ENCODE results near the gene PTPRE.

Gene PTPRE

DNA sequence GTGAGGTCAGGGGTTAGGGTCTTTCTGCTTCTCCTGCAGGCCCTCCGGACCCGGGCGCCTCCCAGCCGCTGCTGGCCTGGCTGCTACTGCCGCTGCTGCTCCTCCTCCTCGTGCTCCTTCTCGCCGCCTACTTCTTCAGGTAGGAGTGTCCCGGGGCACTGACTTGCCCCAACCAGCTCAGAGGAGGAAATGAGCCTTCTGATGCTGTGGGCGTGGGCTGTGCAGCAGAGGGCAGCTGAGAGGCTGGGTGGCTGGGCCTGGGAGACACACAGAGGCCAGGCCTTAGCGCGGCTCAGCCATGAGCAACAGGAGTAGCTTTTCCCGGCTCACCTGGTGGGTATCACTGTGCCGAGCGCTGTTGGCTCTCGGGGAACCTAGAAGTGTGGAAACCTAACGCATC, 140.4 kb downstream of the PTPRE start:
- TF ChIP-seq, protein P1, sequence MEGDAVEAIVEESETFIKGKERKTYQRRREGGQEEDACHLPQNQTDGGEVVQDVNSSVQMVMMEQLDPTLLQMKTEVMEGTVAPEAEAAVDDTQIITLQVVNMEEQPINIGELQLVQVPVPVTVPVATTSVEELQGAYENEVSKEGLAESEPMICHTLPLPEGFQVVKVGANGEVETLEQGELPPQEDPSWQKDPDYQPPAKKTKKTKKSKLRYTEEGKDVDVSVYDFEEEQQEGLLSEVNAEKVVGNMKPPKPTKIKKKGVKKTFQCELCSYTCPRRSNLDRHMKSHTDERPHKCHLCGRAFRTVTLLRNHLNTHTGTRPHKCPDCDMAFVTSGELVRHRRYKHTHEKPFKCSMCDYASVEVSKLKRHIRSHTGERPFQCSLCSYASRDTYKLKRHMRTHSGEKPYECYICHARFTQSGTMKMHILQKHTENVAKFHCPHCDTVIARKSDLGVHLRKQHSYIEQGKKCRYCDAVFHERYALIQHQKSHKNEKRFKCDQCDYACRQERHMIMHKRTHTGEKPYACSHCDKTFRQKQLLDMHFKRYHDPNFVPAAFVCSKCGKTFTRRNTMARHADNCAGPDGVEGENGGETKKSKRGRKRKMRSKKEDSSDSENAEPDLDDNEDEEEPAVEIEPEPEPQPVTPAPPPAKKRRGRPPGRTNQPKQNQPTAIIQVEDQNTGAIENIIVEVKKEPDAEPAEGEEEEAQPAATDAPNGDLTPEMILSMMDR (IDR thresholded peaks at IDR 0.05; ENCODE audit: low read depth, low read length) = no peak
- DNase-seq (ENCODE audit: extremely low read depth, low read depth) = no peak

DNA sequence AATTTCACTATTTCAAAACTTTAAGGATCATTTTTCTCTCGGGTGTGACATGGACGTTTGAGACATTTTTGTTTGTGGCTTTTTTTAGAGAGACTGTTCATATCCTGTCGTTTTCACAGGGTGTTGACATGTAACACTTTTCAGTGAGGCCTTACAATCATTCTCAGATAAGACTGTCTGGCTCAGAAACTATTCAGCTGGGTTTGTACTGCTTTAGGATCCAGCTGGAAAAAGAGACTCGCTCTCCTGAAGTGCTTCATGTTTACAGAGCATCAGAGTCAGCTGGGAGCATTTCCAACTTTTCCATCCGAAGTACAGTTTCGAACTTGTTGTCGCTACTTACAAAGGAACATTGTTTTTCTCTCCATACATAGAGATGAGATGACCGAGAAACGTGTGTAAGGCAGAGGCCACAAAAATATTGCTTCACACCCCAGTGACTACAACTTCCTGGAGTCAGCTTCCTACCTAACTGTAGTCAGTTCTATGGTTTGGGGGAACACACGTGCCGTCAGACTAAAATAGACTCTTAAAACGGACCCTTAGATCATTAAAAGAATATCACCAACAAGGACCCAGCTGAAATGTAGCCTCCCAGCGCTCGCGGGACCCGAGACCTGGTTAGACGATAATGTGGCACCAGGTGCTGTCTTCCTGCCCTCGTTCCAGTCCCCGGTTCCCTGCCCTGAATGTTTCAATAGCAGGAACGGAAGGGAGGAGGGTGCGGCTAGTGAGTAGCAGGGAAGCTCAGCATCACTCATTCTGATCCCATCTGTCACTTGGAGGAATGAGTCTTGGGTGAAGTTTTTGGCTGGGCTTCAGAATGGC, 141.3 kb downstream of the PTPRE start:
- DNase-seq (ENCODE audit: extremely low read depth, low read depth) = no peak
- TF ChIP-seq, protein P1 (IDR thresholded peaks at IDR 0.05; ENCODE audit: low read depth, low read length) = no peak

DNA sequence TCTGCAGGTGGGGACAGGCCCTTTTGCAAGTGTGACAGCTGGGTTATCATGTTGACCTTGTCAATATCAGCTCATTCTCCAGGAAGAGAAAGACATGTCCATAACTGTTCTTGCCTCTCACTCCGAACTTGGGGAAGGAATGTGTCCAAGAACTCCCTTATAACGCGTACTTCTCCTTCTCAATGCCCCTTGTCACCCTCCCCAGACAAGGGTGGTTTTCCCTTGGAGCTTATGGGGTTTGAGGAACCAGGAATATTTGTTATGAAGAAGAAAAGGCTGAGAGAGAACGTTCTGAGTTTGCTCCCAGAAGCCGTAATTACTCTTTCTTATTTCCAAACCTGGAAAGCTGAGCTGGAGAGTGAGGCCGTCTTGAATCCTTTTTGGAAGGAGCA, 141.9 kb downstream of the PTPRE start:
- DNase-seq (ENCODE audit: extremely low read depth, low read depth) = no peak
- TF ChIP-seq, protein P1 (IDR thresholded peaks at IDR 0.05; ENCODE audit: low read depth, low read length) = no peak

DNA sequence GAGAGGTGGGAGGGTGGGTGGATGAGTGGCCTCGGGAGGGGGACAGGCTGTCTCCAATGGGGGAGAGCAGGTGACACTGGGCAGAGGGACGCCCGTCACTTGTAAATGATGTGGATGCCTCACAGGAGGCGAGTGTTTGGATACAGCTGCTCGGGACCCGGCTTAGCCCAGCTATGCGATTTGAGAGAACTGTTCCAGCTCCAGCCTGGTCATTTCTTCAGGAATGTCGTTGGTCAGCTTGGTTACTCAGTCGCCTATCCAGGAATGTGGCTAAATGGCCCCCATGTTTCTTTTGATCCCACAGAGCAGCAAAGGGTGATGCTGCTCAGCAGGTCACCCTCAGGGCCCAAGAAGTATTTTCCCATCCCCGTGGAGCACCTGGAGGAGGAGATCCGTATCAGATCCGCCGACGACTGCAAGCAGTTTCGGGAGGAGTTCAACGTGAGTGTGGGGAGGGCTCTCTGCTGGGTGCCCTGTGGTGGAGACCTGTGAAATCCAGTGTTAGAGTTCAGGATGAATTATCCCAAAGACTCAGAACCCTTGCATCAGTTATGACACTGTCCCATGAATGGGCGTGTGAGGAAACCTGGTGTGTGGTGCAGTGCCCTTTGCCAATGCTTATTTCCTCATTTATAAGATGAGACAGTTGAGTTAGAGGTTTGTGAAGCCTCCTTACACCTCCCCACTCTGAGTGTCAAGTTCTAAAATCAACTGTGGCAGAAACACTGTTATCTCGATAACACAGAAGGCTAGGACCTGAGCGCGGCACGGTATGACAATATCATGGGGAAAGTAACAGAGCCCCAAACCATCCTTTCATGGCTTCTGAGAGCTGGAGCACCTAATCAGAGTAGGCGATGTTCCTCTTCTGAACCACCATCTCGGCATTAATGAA, 142.6 kb downstream of the PTPRE start:
- TF ChIP-seq, protein P1 (IDR thresholded peaks at IDR 0.05; ENCODE audit: low read depth, low read length) = no peak
- DNase-seq (ENCODE audit: extremely low read depth, low read depth) = no peak

DNA sequence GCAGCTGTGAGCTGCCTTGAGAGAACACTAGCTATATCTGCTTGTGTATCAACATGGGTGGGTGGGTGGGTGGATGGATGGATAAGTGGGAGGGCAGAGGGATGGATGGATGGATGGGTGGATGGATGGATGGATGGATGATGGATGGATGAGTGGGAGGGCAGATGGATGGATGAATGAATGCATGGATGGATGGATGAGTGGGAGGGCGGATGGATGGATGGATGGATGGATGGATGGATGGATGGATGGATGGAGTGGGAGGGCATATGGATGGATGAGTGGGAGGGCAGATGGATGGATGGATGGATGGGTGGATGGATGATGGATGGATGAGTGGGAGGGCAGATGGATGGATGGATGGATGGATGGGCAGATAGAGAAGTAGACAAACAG, 143.2 kb downstream of the PTPRE start:
- DNase-seq (ENCODE audit: extremely low read depth, low read depth) = no peak
- TF ChIP-seq, protein P1 (IDR thresholded peaks at IDR 0.05; ENCODE audit: low read depth, low read length) = no peak

DNA sequence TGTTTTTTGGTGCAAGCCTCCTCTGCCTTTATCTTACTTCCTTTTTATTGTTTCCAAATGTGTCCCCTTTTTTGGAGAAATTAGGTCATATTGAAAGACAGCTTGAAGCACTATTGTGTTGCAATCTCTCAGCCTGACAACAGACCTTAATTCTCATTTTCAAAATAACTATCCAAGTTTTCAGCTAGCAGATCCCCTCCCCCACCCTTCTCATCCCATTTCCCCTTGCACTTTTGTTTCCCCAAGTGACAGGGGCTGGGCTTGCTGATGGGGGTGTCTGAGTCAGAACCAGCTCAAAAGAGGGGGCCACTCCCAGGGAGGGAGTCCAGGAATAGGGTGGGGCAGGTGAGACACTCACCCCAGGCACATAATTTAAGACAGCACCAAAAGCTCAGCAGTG, 144.0 kb downstream of the PTPRE start:
- no peak for DNase-seq (ENCODE audit: extremely low read depth, low read depth)
- TF ChIP-seq, protein P1 (IDR thresholded peaks at IDR 0.05; ENCODE audit: low read depth, low read length) = no peak

DNA sequence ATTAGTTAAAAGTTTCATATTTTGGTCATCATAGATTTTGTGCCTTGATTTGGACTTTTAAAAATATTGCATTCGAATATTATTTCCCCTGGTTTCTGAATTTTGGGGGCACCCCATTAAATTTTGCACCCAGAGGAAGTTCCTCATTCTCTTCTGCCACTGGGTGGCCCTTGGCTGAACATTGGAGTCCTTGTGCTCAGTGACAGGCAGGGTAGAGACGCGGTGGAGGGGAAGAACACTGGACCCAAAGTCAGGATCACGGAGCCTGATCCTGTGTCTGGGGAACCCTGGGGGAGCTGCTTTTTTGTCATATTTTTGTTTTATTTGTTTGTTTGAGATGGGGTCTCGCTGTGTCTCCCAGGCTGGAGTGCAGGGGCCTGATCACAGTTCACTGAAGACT, 144.6 kb downstream of the PTPRE start:
- no peak for DNase-seq (ENCODE audit: extremely low read depth, low read depth)
- TF ChIP-seq, protein P1 (IDR thresholded peaks at IDR 0.05; ENCODE audit: low read depth, low read length) = no peak

Data from AG09319 (cell line).